22Rv1 (cell line): ENCODE measurements around the gene SLC5A5.

ENCODE experiments used
- ZFX ChIP-seq: fragments of 450-650 bp; IDR thresholded peaks from 2 replicates; pipeline ENCODE4 v1.6.1; 2017; ENCODE audit warnings: antibody characterized with exemption, borderline replicate concordance
- TF ChIP-seq, protein P1 (sequence below): fragments of 450-650 bp; IDR thresholded peaks from 2 replicates; pipeline ENCODE4 v1.5.1; 2017; ENCODE audit warnings: mild to moderate bottlenecking

DNA sequence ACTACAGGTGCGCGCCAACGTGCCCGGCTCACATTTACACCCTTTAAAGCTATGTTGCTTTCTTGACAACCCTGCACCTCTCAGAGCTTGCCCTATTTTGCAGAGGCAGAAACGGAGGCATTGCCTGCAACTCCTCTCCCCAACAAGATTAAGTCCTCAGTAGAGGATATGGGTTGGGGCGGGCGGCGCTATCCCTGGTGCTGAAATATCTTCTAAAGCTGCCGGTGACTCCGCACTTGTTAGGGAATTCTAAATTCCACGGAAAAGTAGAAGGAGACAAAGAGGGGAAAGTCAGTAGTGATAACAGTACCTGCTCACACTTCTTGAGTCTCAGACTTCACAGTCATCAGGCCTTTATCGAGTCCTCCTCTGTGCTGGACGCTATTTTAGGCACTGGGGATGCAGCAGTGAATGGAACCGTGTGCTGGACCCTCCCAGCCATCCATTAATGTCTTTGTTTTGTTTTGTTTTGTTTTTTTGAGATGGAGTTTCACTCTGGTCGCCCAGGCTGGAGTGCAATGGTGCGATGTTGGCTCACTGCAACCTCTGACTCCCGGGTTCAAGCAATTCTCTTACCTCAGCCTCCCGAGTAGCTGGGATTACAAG is 18.0 kb downstream of the SLC5A5 start:
- TF ChIP-seq, protein P1, sequence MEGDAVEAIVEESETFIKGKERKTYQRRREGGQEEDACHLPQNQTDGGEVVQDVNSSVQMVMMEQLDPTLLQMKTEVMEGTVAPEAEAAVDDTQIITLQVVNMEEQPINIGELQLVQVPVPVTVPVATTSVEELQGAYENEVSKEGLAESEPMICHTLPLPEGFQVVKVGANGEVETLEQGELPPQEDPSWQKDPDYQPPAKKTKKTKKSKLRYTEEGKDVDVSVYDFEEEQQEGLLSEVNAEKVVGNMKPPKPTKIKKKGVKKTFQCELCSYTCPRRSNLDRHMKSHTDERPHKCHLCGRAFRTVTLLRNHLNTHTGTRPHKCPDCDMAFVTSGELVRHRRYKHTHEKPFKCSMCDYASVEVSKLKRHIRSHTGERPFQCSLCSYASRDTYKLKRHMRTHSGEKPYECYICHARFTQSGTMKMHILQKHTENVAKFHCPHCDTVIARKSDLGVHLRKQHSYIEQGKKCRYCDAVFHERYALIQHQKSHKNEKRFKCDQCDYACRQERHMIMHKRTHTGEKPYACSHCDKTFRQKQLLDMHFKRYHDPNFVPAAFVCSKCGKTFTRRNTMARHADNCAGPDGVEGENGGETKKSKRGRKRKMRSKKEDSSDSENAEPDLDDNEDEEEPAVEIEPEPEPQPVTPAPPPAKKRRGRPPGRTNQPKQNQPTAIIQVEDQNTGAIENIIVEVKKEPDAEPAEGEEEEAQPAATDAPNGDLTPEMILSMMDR, result no peak
- no peak for TF ChIP-seq ZFX
